WI38 (cell line): ENCODE results near the gene KCNQ1OT1.

Experiments used
- H3K4me3 ChIP-seq: 2 replicates; pipeline ENCODE4 v1.5.1; 2011; ENCODE audit warnings: low read depth, mild to moderate bottlenecking, control low read depth, low read length
- TF ChIP-seq, protein P1 (sequence below): IDR thresholded peaks from 2 replicates; pipeline ENCODE4 v1.5.1; 2012; ENCODE audit warnings: low read depth, mild to moderate bottlenecking, control low read depth, low read length

Gene KCNQ1OT1

DNA sequence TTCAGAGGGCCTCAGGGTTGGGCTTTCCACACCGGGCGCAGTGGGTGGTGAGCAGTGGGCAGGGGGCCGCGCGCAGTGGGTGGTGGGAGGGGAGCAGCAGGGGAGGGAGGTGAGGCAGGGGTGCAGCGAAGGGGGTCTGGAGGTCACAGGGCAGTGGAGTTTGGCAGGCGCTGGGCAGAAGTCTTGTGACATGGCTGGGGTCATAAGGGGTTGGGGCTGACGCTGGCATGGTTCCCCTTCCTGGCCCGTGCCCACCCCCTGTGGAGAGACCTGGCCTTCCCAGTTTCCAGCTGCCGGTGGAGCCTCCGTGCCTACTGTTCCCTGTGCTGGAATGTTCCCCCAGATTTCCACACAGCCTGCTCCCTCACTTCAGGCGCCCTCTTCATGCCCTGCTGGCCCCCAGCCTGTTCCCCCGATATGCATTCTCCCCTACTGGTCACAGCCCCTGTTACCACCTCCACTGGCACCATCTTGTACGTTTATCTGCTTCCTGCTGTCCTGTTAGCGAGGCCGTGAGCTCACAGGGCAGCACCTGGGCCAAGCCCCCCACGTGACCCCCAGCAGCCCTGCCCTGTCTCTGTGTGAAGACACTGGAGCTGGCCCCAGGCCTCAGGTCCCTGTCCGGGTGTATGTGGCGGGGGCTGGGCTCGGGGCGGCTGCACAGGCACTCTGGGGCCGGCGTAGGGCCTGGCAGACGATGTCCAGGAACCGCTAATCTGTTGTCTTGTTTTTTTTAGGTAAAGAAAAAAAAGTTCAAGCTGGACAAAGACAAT lies 111.6 kb downstream of the KCNQ1OT1 start:
- no peak overlapping the region for H3K4me3 ChIP-seq
- TF ChIP-seq, protein P1, sequence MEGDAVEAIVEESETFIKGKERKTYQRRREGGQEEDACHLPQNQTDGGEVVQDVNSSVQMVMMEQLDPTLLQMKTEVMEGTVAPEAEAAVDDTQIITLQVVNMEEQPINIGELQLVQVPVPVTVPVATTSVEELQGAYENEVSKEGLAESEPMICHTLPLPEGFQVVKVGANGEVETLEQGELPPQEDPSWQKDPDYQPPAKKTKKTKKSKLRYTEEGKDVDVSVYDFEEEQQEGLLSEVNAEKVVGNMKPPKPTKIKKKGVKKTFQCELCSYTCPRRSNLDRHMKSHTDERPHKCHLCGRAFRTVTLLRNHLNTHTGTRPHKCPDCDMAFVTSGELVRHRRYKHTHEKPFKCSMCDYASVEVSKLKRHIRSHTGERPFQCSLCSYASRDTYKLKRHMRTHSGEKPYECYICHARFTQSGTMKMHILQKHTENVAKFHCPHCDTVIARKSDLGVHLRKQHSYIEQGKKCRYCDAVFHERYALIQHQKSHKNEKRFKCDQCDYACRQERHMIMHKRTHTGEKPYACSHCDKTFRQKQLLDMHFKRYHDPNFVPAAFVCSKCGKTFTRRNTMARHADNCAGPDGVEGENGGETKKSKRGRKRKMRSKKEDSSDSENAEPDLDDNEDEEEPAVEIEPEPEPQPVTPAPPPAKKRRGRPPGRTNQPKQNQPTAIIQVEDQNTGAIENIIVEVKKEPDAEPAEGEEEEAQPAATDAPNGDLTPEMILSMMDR = no peak

DNA sequence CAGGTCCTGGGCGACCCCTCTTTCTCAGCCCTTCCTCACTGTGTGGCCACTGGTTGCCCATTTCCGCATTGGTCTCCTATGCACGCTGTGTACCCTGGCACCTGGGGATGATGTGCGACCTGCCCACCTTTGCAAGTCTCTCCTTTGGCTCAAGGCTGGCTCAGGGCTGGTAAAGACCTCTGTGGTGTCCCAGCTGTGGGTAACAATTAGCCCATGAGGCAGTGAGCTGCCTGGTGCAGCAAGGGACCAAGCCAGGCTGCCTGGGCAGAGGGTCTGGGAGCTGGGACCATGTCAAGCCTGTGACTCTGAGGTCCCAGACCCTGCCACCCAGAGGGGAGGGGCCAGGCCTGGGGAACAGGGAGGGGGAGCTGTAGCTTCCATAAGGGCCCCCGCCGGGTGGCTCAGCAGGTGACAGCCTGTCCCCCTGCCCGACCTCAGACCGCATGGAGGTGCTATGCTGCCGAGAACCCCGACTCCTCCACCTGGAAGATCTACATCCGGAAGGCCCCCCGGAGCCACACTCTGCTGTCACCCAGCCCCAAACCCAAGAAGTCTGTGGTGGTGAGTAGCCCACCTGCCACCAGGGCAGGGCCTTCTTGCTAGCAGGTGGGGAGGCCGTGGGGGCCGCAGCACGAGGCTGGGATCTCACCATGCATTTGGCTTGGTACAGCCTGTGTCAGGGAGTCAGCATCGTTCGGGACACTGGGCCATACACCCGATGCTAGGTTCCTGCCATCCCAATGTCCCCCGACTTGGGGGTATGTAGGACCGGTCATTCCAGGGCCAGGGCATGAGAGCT lies 112.5 kb downstream of the KCNQ1OT1 start:
- TF ChIP-seq, protein P1 = no peak
- no peak overlapping the region for H3K4me3 ChIP-seq

DNA sequence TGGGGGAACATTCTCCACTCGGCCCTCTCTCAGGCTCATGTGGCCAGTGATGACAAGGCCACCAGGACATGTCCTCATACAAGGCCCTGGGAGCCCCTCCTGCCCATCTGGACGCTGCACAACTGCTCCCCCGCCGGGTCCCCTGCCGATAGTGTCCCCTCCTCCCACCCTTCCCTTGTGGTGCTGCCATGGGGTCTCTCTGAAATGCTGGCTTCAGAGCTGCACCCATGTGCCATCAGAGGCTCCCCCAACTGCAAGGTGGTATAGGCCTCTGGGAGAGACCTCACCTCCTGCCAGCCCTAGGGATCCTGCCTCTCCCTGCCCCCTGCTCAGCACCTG lies 113.0 kb downstream of the KCNQ1OT1 start:
- TF ChIP-seq, protein P1 = no peak
- no peak overlapping the region for H3K4me3 ChIP-seq

DNA sequence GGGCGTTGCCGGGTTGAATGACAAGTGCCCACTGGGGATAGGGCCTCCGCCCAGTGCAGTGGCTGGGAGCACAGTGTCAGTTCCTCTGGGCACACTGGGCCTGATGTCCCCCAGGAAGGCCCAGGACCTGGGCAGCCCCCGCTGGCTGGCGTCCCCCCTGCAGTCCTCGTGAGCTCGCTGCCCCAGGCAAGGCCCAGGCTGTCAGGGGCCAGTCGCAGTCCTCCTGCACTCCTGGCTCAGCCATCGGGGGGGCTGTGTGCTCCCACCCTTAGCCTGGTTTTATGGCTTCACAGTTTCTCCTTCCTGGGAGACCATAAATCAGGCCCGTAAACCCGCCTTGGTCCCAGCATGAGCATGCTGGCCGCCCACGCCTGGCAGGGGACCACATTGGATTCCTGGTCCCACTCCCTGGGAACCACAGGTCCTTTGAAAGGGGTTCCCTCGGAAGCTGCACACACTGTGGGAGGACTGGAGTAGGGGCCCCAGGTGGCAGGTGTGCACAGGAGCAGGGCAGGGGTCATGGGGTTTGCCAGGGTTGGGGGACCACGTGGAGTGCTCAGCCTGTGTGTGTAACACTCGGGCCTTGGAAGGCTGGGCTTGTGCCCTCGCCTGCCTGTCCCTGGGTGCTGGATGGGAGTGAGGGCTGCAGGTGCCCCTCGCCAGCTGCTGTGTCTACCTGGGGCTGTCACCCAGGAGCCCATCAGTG lies 113.6 kb downstream of the KCNQ1OT1 start:
- TF ChIP-seq, protein P1 = no peak
- H3K4me3 ChIP-seq = no peak overlapping the region

DNA sequence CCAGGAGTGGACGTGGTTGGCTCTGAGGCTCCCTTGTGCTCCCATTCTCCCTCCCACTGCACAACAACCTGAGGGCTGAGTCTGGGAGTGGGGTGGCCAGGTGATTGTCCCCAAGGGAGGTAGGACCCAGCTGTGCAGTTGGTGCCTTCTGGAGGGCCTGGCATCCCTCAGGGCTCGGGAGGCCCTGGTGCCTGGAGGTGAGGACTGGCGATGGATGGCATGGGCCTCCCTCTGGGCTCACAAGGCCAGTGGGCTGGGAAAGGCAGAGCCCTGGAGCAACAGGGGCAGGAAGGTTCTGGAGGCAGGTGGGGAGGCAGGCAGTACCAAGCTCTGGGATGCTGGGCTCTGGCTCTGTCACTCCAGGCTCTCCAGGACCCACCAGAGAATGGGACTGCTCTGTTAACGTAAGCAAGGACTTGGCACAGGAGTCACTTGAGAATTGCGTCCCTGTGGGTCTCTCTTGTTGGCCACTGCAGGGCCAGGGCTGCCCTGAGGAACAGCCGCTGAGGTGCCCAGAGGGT lies 114.2 kb downstream of the KCNQ1OT1 start:
- TF ChIP-seq, protein P1 = no peak
- H3K4me3 ChIP-seq = no peak overlapping the region

DNA sequence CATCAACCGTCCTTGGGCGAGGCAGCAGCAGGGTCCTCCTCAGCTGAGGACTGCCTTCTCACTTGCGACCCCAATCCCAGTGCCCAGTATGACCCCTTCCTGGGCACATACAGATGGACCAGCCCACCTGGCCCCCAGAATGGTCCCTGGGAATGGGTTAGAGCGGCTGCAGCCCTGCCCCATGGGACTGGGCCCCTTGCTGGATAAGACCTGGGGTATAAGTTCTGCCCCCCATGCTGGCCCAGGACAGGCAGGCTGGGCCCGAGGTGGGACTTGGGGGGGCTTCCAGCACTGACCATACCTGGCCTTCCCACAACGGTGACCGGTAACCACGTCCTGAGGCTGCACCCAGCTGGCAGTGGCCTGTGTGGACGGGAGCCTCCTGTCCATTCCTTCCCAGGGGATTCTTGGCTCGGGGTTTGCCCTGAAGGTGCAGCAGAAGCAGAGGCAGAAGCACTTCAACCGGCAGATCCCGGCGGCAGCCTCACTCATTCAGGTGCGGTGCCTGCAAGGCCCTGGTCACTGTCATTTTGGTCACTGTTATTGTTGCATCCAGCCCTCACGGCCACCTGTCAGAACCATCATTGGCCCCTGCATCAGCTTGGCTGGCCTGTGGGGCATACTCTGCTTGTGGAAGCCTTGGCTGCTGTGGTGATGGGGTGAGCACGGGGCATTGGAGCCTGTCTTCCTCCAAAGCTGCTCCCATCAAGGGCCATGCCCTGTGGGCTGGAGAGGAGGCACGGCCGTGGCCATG lies 114.8 kb downstream of the KCNQ1OT1 start:
- TF ChIP-seq, protein P1 = no peak
- no peak overlapping the region for H3K4me3 ChIP-seq
